Measurements from ENCODE around the gene ENTPD8. TPM values are rescaled to one million over a fixed set of nuclear protein-coding genes. Genes with fewer than 3 reads are reported as not detected.

The ENTPD8 gene
- total RNA-seq, 1 experiment from 2014 or later: 0.77 TPM

GRCh38 chr9:137402746-137403145, 38.4 kb downstream of the ENTPD8 start:
- Histone ChIP-seq H3K4ac (ENCODE audit: low read depth, low read length) (no peak overlapping the region), H3K56ac (ENCODE audit: insufficient read length, low read depth, low read length) (no peak overlapping the region), H3K18ac (ENCODE audit: insufficient read length, low read depth, low read length) (no peak overlapping the region), H4K5ac (ENCODE audit: insufficient read length, low read depth, low read length) (no peak overlapping the region), H3K79me2 (ENCODE audit: insufficient read depth, low read length) (no peaks in the 10 kb centered on the region), H4K8ac (replicated peaks; ENCODE audit: insufficient read length, low read depth, low read length) (no peak overlapping the region), H3K23ac (ENCODE audit: insufficient read length, low read depth, low read length) (no peak overlapping the region), H4K91ac (ENCODE audit: insufficient read length, low read depth, low read length) (no peak overlapping the region), H2BK15ac (ENCODE audit: low read depth, low read length) (no peak overlapping the region), H2AFZ (ENCODE audit: low read length) (no peak overlapping the region), H2BK5ac (ENCODE audit: insufficient read length, low read length) (no peak overlapping the region), H2BK120ac (ENCODE audit: low read depth, low read length, poor library complexity, severe bottlenecking) (no peak overlapping the region), H4K20me1 (ENCODE audit: control insufficient read depth, insufficient read depth, insufficient read length) (no peaks in the 10 kb centered on the region), H3K9ac (ENCODE audit: extremely low read depth, insufficient read length, low read length) (no peak overlapping the region), H3K79me1 (ENCODE audit: insufficient read depth, low read depth, low read length, poor library complexity, severe bottlenecking) (no peaks in the 10 kb centered on the region), H3K23me2 (ENCODE audit: insufficient read length, low read depth, low read length, poor library complexity, severe bottlenecking) (peaks cover 3% of the 10 kb centered on the region), H2BK20ac (ENCODE audit: low read depth, low read length, poor library complexity, severe bottlenecking) (no peak overlapping the region), H3K14ac (ENCODE audit: insufficient read depth, low read length) (no peak overlapping the region), H3K9me3 (ENCODE audit: control insufficient read depth, low read depth, low read length) (no peaks in the 10 kb centered on the region), H2AK5ac (ENCODE audit: insufficient read length, low read length) (no peak overlapping the region), H3K27me3 (ENCODE audit: insufficient read depth, low read length) (no peaks in the 10 kb centered on the region), H3K4me2 (ENCODE audit: insufficient read depth, insufficient read length, low read length) (no peak overlapping the region), H3K27ac (ENCODE audit: insufficient read length, low read depth, low read length) (no peak overlapping the region), H3K4me1 (ENCODE audit: insufficient read depth, low read length) (no peaks in the 10 kb centered on the region), H3T11ph (ENCODE audit: low read length) (no peak overlapping the region), H2BK12ac (ENCODE audit: insufficient read length, low read depth, low read length) (no peak overlapping the region)
- DNase-seq: no peak
- Mint-ChIP-seq H3K36me3 (ENCODE audit: insufficient read depth in 1 of 3, low read depth in 3 of 3) (peaks cover 12 to 20% (median 19%) of the 10 kb centered on the region in 3 experiments), H3K4me1 (0 out of 4 replicates have a peak, but pooled peaks cover 0 to 2% of the 10 kb centered on the region in 2 experiments), H3K27ac (no peak overlapping the region; a peak in 1 of 7 replicates), H3K4me3 (no peak overlapping the region), H3K27me3 (ENCODE audit: low read depth) (peaks cover 6% of the 10 kb centered on the region), H3K9me3 (peaks cover 10 to 13% of the 10 kb centered on the region in 2 experiments)
- no peak for TF ChIP-seq CTCF (conservative IDR thresholded peaks at IDR 0.05)
- no CpG with 5 or more reads among the region's 11 CpGs for WGBS (ENCODE audit: extremely low coverage, insufficient read length, low lambda C conversion rate)

Measured in H9 (cell line).